Large intestine (tissue), 3 donors: ENCODE measurements around the gene KSR1. TPM values are rescaled to one million over a fixed set of nuclear protein-coding genes. Genes with fewer than 3 reads are reported as not detected.
A peak's percentile ranks its signal among the peaks of the same experiment; 100 is the strongest.

Source experiments
- DNase-seq, 2 donors: peaks; one replicate each; pipeline versions ENCODE4 v3.0.0 to v3.0.0-alpha.2; 2013
- H3K27ac ChIP-seq: one replicate; pipeline ENCODE4 v1.5.1; 2013; ENCODE audit warnings: low read length
- H3K27me3 ChIP-seq: 2 replicates; pipeline ENCODE4 v1.6.1; 2013; ENCODE audit warnings: low read length; ENCODE audit not compliant: control insufficient read depth, insufficient read depth
- H3K36me3 ChIP-seq: 2 replicates; pipeline ENCODE4 v1.6.1; 2013; ENCODE audit warnings: low read length; ENCODE audit not compliant: control insufficient read depth, insufficient read depth
- H3K4me1 ChIP-seq: one replicate; pipeline ENCODE4 v1.6.1; 2013; ENCODE audit warnings: low read length; ENCODE audit not compliant: control insufficient read depth, insufficient read depth
- H3K4me3 ChIP-seq: one replicate; pipeline ENCODE4 v1.5.1; 2013; ENCODE audit warnings: low read length
- H3K9me3 ChIP-seq: one replicate; pipeline ENCODE4 v1.6.1; 2013; ENCODE audit warnings: mild to moderate bottlenecking, low read depth, low read length, moderate library complexity; ENCODE audit not compliant: control insufficient read depth
- WGBS: methylation state at CpG from one replicate; pipeline ENCODE4 v1.1.5; 2013; ENCODE audit warnings: low lambda C conversion rate; ENCODE audit not compliant: insufficient coverage; 5-methylcytosine and 5-hydroxymethylcytosine counted together
- polyA plus RNA-seq: library from polyadenylated mRNA; unstranded; fragments of 120-200 nt; gene quantifications from one replicate; pipeline ENCODE4 v1.2.1, GENCODE V29; 2013

Gene KSR1
- polyA plus RNA-seq, 1 donor, result 65.0 TPM

GRCh38 chr17:27570578-27570914 lies 114.3 kb downstream of the KSR1 start:
- Histone ChIP-seq H3K36me3 (no peaks in the 10 kb centered on the region), H3K4me1 (peaks cover 40% of the 10 kb centered on the region), H3K27me3 (no peaks in the 10 kb centered on the region), H3K27ac (peak overlapping the region; percentile 82), H3K4me3 (no peak overlapping the region), H3K9me3 (no peaks in the 10 kb centered on the region)
- no peak for DNase-seq
- no CpG with 5 or more reads among the region's 7 CpGs for WGBS

GRCh38 chr17:27571563-27572352 lies 115.5 kb downstream of the KSR1 start:
- Histone ChIP-seq H3K4me1 (peaks cover 49% of the 10 kb centered on the region), H3K4me3 (no peak overlapping the region), H3K27me3 (no peaks in the 10 kb centered on the region), H3K36me3 (no peaks in the 10 kb centered on the region), H3K27ac (peak overlapping the region; percentile 25), H3K9me3 (no peaks in the 10 kb centered on the region)
- DNase-seq, result no peak
- WGBS, result no CpG with 5 or more reads among the region's 12 CpGs

GRCh38 chr17:27572665-27573064 lies 116.4 kb downstream of the KSR1 start:
- Histone ChIP-seq H3K4me1 (peaks cover 50% of the 10 kb centered on the region), H3K9me3 (peaks cover 4% of the 10 kb centered on the region), H3K27ac (no peak overlapping the region), H3K36me3 (peaks cover 4% of the 10 kb centered on the region), H3K27me3 (no peaks in the 10 kb centered on the region), H3K4me3 (no peak overlapping the region)
- WGBS, result no CpG with 5 or more reads among the region's 7 CpGs
- DNase-seq, result no peak

GRCh38 chr17:27573548-27573947 lies 117.3 kb downstream of the KSR1 start:
- H3K27me3 ChIP-seq, result no peaks in the 10 kb centered on the region
- H3K4me1 ChIP-seq, result peaks cover 55% of the 10 kb centered on the region
- H3K4me3 ChIP-seq, result no peak overlapping the region
- no CpG with 5 or more reads among the region's 5 CpGs for WGBS
- no peak for DNase-seq
- H3K9me3 ChIP-seq, result peaks cover 4% of the 10 kb centered on the region
- no peak overlapping the region for H3K27ac ChIP-seq
- peaks cover 4% of the 10 kb centered on the region for H3K36me3 ChIP-seq

- Histone ChIP-seq H3K9me3 (peaks cover 4% of the 10 kb centered on the region), H3K36me3 (peaks cover 4% of the 10 kb centered on the region), H3K4me3 (no peak overlapping the region), H3K27ac (no peak overlapping the region), H3K27me3 (no peaks in the 10 kb centered on the region), H3K4me1 (peaks cover 58% of the 10 kb centered on the region)
- DNase-seq, result peak in 1 of 2 donors; percentile 50
- no CpG with 5 or more reads among the region's 4 CpGs for WGBS
Measured at GRCh38 chr17:27573971-27574525, 117.8 kb downstream of the KSR1 start.

- no CpG with 5 or more reads among the region's 3 CpGs for WGBS
- Histone ChIP-seq H3K9me3 (peaks cover 4% of the 10 kb centered on the region), H3K27ac (peak overlapping the region; percentile 93), H3K4me1 (peaks cover 59% of the 10 kb centered on the region), H3K27me3 (no peaks in the 10 kb centered on the region), H3K36me3 (peaks cover 4% of the 10 kb centered on the region), H3K4me3 (no peak overlapping the region)
- no peak for DNase-seq
Measured at GRCh38 chr17:27575096-27575911, 119.1 kb downstream of the KSR1 start.

- no peak overlapping the region for H3K4me3 ChIP-seq
- WGBS, result no CpG with 5 or more reads among the region's 2 CpGs
- H3K27ac ChIP-seq, result peak overlapping the region; percentile 93
- no peaks in the 10 kb centered on the region for H3K27me3 ChIP-seq
- H3K4me1 ChIP-seq, result peaks cover 54% of the 10 kb centered on the region
- DNase-seq, result no peak
- H3K9me3 ChIP-seq, result peaks cover 4% of the 10 kb centered on the region
- peaks cover 4% of the 10 kb centered on the region for H3K36me3 ChIP-seq
Measured at GRCh38 chr17:27575912-27576252, 119.6 kb downstream of the KSR1 start.

- peak; percentile 69 to 80 for DNase-seq
- H3K27ac ChIP-seq, result peak overlapping the region; percentile 93
- peaks cover 5% of the 10 kb centered on the region for H3K36me3 ChIP-seq
- no CpG with 5 or more reads among the region's 8 CpGs for WGBS
- peaks cover 4% of the 10 kb centered on the region for H3K9me3 ChIP-seq
- H3K4me3 ChIP-seq, result no peak overlapping the region
- H3K27me3 ChIP-seq, result no peaks in the 10 kb centered on the region
- H3K4me1 ChIP-seq, result peaks cover 48% of the 10 kb centered on the region
Measured at GRCh38 chr17:27576477-27577083, 120.3 kb downstream of the KSR1 start.

GRCh38 chr17:27577121-27577761 lies 121.0 kb downstream of the KSR1 start:
- no CpG with 5 or more reads among the region's 20 CpGs for whole genome bisulfite sequencing
- Histone ChIP-seq H3K27me3 (no peaks in the 10 kb centered on the region), H3K4me1 (peaks cover 48% of the 10 kb centered on the region), H3K4me3 (no peak overlapping the region), H3K36me3 (peaks cover 6% of the 10 kb centered on the region), H3K9me3 (peaks cover 4% of the 10 kb centered on the region), H3K27ac (peak overlapping the region; percentile 93)
- DNase-seq, result peak in 1 of 2 donors; percentile 60
